AG04449 (cell line): ENCODE data around the gene PIK3R3.

ENCODE experiments used
- CTCF ChIA-PET: fragments of 350-600 bp; formaldehyde crosslinking; extraction: SDS; loops from one replicate; lab custom pipeline; 2021; ENCODE audit warnings: antibody characterized with exemption; lab: Yijun Ruan, JAX
- POLR2A ChIA-PET: fragments of 400-600, 350-600 bp; formaldehyde crosslinking; extraction: SDS; loops from one replicate; lab custom pipeline; 2020; ENCODE audit warnings: antibody characterized with exemption, inconsistent platforms; lab: Yijun Ruan, JAX
- DNase-seq: peaks from one replicate; pipeline ENCODE4 v3.0.0-alpha.2; 2010; ENCODE audit warnings: low read depth, low spot score
- H3K4me3 ChIP-seq: 2 replicates; pipeline ENCODE4 v1.5.1; 2011; ENCODE audit warnings: low read depth, mild to moderate bottlenecking, control low read depth, low read length
- CTCF ChIP-seq: IDR thresholded peaks from one replicate; pipeline ENCODE4 v1.5.1; 2011; ENCODE audit warnings: mild to moderate bottlenecking, moderate library complexity, low read length, control low read depth, inconsistent platforms; ENCODE audit not compliant: insufficient read depth; ENCODE audit errors: missing control alignments

The PIK3R3 gene

GRCh38 chr1:46175243-46175642, 42.8 kb upstream of the PIK3R3 start:
- ChIA-PET CTCF (interaction anchor here (1.4 to 25.6 kb wide), 2 partner anchors 130 to 142 kb away, joined by 3 to 631 read pairs; no protein-coding TSS in a partner anchor), POLR2A (interaction anchor here (0.6 kb wide), 1 partner anchor 654 kb away, joined by 3 read pairs; no protein-coding TSS in a partner anchor)
- H3K4me3 ChIP-seq: no peak overlapping the region

GRCh38 chr1:46174448-46175231, 42.2 kb upstream of the PIK3R3 start, which contains the start of gene TSPAN1:
Gene TSPAN1, plus strand, starts transcription at chr1:46175087. Its CDS starts 6,021 bp downstream, at chr1:46181108.
- CTCF ChIA-PET: interaction anchor here (1.4 to 25.6 kb wide), 4 partner anchors 7 to 141 kb away, joined by 3 to 631 read pairs (median 26); no protein-coding TSS in a partner anchor
- POLR2A ChIA-PET: interaction anchor here (0.6 to 0.7 kb wide), 2 partner anchors 513 to 654 kb away, joined by 3 read pairs; no protein-coding TSS in a partner anchor
- H3K4me3 ChIP-seq: no peak within 1 kb of the TSS
- no peak for DNase-seq
- no peak for TF ChIP-seq CTCF

More at GRCh38 chr1:46175243-46175642, 42.8 kb upstream of the PIK3R3 start:
- no peak for TF ChIP-seq CTCF
- DNase-seq: no peak

GRCh38 chr1:46173361-46173856, 41.0 kb upstream of the PIK3R3 start:
- POLR2A ChIA-PET: interaction anchor here (1.0 kb wide), 1 partner anchor 41 kb away, joined by 3 read pairs; the partner anchor contains the start of gene PIK3R3

GRCh38 chr1:46172321-46172720, 39.9 kb upstream of the PIK3R3 start:
- no peak for DNase-seq
- no peak overlapping the region for H3K4me3 ChIP-seq
- TF ChIP-seq CTCF: no peak
- ChIA-PET CTCF (interaction anchor here (1.9 to 25.6 kb wide), 3 partner anchors 9 to 139 kb away, joined by 9 to 631 read pairs (median 48); no protein-coding TSS in a partner anchor), POLR2A (no interaction called here)

More at GRCh38 chr1:46173361-46173856, 41.0 kb upstream of the PIK3R3 start:
- DNase-seq: no peak
- TF ChIP-seq CTCF: no peak
- no peak overlapping the region for H3K4me3 ChIP-seq
- CTCF ChIA-PET: interaction anchor here (0.7 to 25.6 kb wide), 6 partner anchors 8 to 140 kb away, joined by 3 to 631 read pairs (median 7); no protein-coding TSS in a partner anchor

GRCh38 chr1:46171871-46172270, 39.4 kb upstream of the PIK3R3 start:
- no peak for DNase-seq
- no peak for TF ChIP-seq CTCF
- ChIA-PET CTCF (interaction anchor here (0.7 to 25.6 kb wide), 4 partner anchors 10 to 211 kb away, joined by 5 to 631 read pairs (median 28); no protein-coding TSS in a partner anchor), POLR2A (no interaction called here)
- H3K4me3 ChIP-seq: no peak overlapping the region

GRCh38 chr1:46171351-46171750, 38.9 kb upstream of the PIK3R3 start:
- CTCF ChIA-PET: interaction anchor here (0.7 to 25.6 kb wide), 3 partner anchors 10 to 210 kb away, joined by 5 to 631 read pairs (median 48); no protein-coding TSS in a partner anchor
- POLR2A ChIA-PET: no interaction called here
- no peak for TF ChIP-seq CTCF

More at GRCh38 chr1:46171351-46171750, 38.9 kb upstream of the PIK3R3 start:
- no peak overlapping the region for H3K4me3 ChIP-seq
- DNase-seq: no peak
